T-helper 17 cell (primary cell): Measurements from ENCODE around the gene SLC25A25. TPM values are rescaled to one million over a fixed set of nuclear protein-coding genes. Genes with fewer than 3 reads are reported as not detected.

Experiments used
- ATAC-seq: fragments of 150-1000 bp; cut with Tn5 transposase; 2 replicates; pipeline ENCODE4 v1.10.0; 2021; ENCODE audit warnings: mild to moderate bottlenecking, moderate library complexity
- DNase-seq, 3 donors: peaks; one replicate each; pipeline versions ENCODE4 v3.0.0 to v3.0.0-alpha.2; 2020 to 2021
- H3K9me3 ChIP-seq: one replicate; pipeline ENCODE4 v1.7.0; 2013; ENCODE audit warnings: low read length, mild to moderate bottlenecking; ENCODE audit not compliant: control insufficient read depth, poor library complexity, severe bottlenecking
- H3K27ac Mint-ChIP-seq: one replicate; pipeline ENCODE4 v1.8.0; 2022; ENCODE audit warnings: mild to moderate bottlenecking, moderate library complexity, mixed read lengths
- H3K27me3 Mint-ChIP-seq: one replicate; pipeline ENCODE4 v1.8.0; 2022; ENCODE audit warnings: mixed read lengths
- H3K36me3 Mint-ChIP-seq: one replicate; pipeline ENCODE4 v1.8.0; 2022; ENCODE audit warnings: low read depth, mixed read lengths
- H3K4me1 Mint-ChIP-seq: one replicate; pipeline ENCODE4 v1.8.0; 2022; ENCODE audit warnings: mild to moderate bottlenecking, mixed read lengths
- H3K4me3 Mint-ChIP-seq: one replicate; pipeline ENCODE4 v1.8.0; 2022; ENCODE audit warnings: mild to moderate bottlenecking, moderate library complexity, mixed read lengths
- total RNA-seq, 4 donors: library from RNA in 2 of 4; stranded (reverse) in 2 of 4; gene quantifications; one replicate each; pipeline ENCODE4 v1.2.3 and lab custom pipeline; 2022 to 2026

The SLC25A25 gene
- total RNA-seq, 2 donors from 2014 or later = 16.3 to 20.4 TPM

GRCh38 chr9:128099932-128100491, 32.0 kb downstream of the SLC25A25 start:
- Mint-ChIP-seq H3K27ac (peak overlapping the region; percentile 24), H3K4me1 (peaks cover 30% of the 10 kb centered on the region), H3K27me3 (no peaks in the 10 kb centered on the region), H3K4me3 (peak overlapping the region; percentile 19), H3K36me3 (peaks cover 5% of the 10 kb centered on the region)
- ATAC-seq (no peak), DNase-seq (no peak)
- no peaks in the 10 kb centered on the region for H3K9me3 ChIP-seq

GRCh38 chr9:128100581-128100980, 32.5 kb downstream of the SLC25A25 start:
- no peak overlapping the region for H3K4me3 Mint-ChIP-seq

GRCh38 chr9:128101231-128101661, 33.2 kb downstream of the SLC25A25 start:
- DNase-seq (no peak), ATAC-seq (no peak)
- H3K36me3 Mint-ChIP-seq = peaks cover 5% of the 10 kb centered on the region
- no peaks in the 10 kb centered on the region for H3K27me3 Mint-ChIP-seq
- no peaks in the 10 kb centered on the region for H3K9me3 ChIP-seq
- H3K27ac Mint-ChIP-seq = no peak overlapping the region
- peaks cover 30% of the 10 kb centered on the region for H3K4me1 Mint-ChIP-seq
- no peak overlapping the region for H3K4me3 Mint-ChIP-seq

More at GRCh38 chr9:128100581-128100980, 32.5 kb downstream of the SLC25A25 start:
- peaks cover 5% of the 10 kb centered on the region for H3K36me3 Mint-ChIP-seq
- DNase-seq = no peak
- no peak overlapping the region for H3K27ac Mint-ChIP-seq
- ATAC-seq = no peak
- H3K4me1 Mint-ChIP-seq = peaks cover 30% of the 10 kb centered on the region
- no peaks in the 10 kb centered on the region for H3K27me3 Mint-ChIP-seq
- H3K9me3 ChIP-seq = no peaks in the 10 kb centered on the region

GRCh38 chr9:128101690-128102089, 33.7 kb downstream of the SLC25A25 start:
- Mint-ChIP-seq H3K4me3 (no peak overlapping the region), H3K27ac (no peak overlapping the region), H3K36me3 (peaks cover 5% of the 10 kb centered on the region), H3K4me1 (peaks cover 30% of the 10 kb centered on the region), H3K27me3 (no peaks in the 10 kb centered on the region)
- no peaks in the 10 kb centered on the region for H3K9me3 ChIP-seq
- ATAC-seq (no peak), DNase-seq (no peak)

- Mint-ChIP-seq H3K36me3 (peaks cover 5% of the 10 kb centered on the region), H3K27me3 (no peaks in the 10 kb centered on the region)
These were observed 34.2 kb downstream of the SLC25A25 start for GRCh38 chr9:128102196-128102595.

GRCh38 chr9:128102861-128103588, 35.0 kb downstream of the SLC25A25 start:
- Mint-ChIP-seq H3K4me1 (peaks cover 28% of the 10 kb centered on the region), H3K27ac (peak overlapping the region; percentile 72), H3K4me3 (peak overlapping the region; percentile 72), H3K27me3 (no peaks in the 10 kb centered on the region), H3K36me3 (peaks cover 7% of the 10 kb centered on the region)
- peak; percentile 22 for ATAC-seq
- H3K9me3 ChIP-seq = no peaks in the 10 kb centered on the region
- DNase-seq = no peak

More at GRCh38 chr9:128102196-128102595, 34.2 kb downstream of the SLC25A25 start:
- ATAC-seq = no peak
- H3K4me3 Mint-ChIP-seq = no peak overlapping the region
- DNase-seq = no peak
- no peak overlapping the region for H3K27ac Mint-ChIP-seq
- H3K9me3 ChIP-seq = no peaks in the 10 kb centered on the region
- peaks cover 30% of the 10 kb centered on the region for H3K4me1 Mint-ChIP-seq

- DNase-seq (no peak), ATAC-seq (peak; percentile 77)
- Mint-ChIP-seq H3K4me3 (peak overlapping the region; percentile 72), H3K4me1 (peaks cover 26% of the 10 kb centered on the region), H3K27ac (peak overlapping the region; percentile 72), H3K36me3 (peaks cover 7% of the 10 kb centered on the region), H3K27me3 (no peaks in the 10 kb centered on the region)
- H3K9me3 ChIP-seq = no peaks in the 10 kb centered on the region
These were observed 35.5 kb downstream of the SLC25A25 start for GRCh38 chr9:128103589-128103962.

GRCh38 chr9:128104171-128104618, 36.2 kb downstream of the SLC25A25 start:
- Mint-ChIP-seq H3K27me3 (no peaks in the 10 kb centered on the region), H3K4me3 (no peak overlapping the region), H3K36me3 (peaks cover 7% of the 10 kb centered on the region), H3K4me1 (peaks cover 22% of the 10 kb centered on the region), H3K27ac (no peak overlapping the region)
- no peaks in the 10 kb centered on the region for H3K9me3 ChIP-seq
- DNase-seq (no peak), ATAC-seq (no peak)

- peaks cover 11% of the 10 kb centered on the region for H3K36me3 Mint-ChIP-seq
- H3K4me3 Mint-ChIP-seq = no peak overlapping the region
- H3K27me3 Mint-ChIP-seq = no peaks in the 10 kb centered on the region
- ATAC-seq (no peak), DNase-seq (no peak)
- H3K4me1 Mint-ChIP-seq = peaks cover 22% of the 10 kb centered on the region
- no peaks in the 10 kb centered on the region for H3K9me3 ChIP-seq
- peak overlapping the region; percentile 27 for H3K27ac Mint-ChIP-seq
These were observed 37.6 kb downstream of the SLC25A25 start for GRCh38 chr9:128105538-128106175.

- no peak for DNase-seq
- ATAC-seq = no peak
- H3K4me3 Mint-ChIP-seq = no peak overlapping the region
These were observed 38.3 kb downstream of the SLC25A25 start for GRCh38 chr9:128106181-128106939.

GRCh38 chr9:128106940-128107467, 39.0 kb downstream of the SLC25A25 start:
- Mint-ChIP-seq H3K36me3 (peaks cover 8% of the 10 kb centered on the region), H3K4me3 (no peak overlapping the region), H3K27ac (peak overlapping the region; percentile 27), H3K4me1 (peaks cover 17% of the 10 kb centered on the region), H3K27me3 (no peaks in the 10 kb centered on the region)
- no peak for DNase-seq
- no peak for ATAC-seq
- H3K9me3 ChIP-seq = no peaks in the 10 kb centered on the region

More at GRCh38 chr9:128106181-128106939, 38.3 kb downstream of the SLC25A25 start:
- no peaks in the 10 kb centered on the region for H3K27me3 Mint-ChIP-seq
- peaks cover 8% of the 10 kb centered on the region for H3K36me3 Mint-ChIP-seq
- H3K4me1 Mint-ChIP-seq = peaks cover 19% of the 10 kb centered on the region
- no peaks in the 10 kb centered on the region for H3K9me3 ChIP-seq
- H3K27ac Mint-ChIP-seq = peak overlapping the region; percentile 27

- H3K4me3 Mint-ChIP-seq = no peak overlapping the region
- no peak for DNase-seq
- no peaks in the 10 kb centered on the region for H3K9me3 ChIP-seq
- peaks cover 15% of the 10 kb centered on the region for H3K4me1 Mint-ChIP-seq
- H3K27me3 Mint-ChIP-seq = no peaks in the 10 kb centered on the region
- no peak for ATAC-seq
- H3K27ac Mint-ChIP-seq = no peak overlapping the region
- peaks cover 6% of the 10 kb centered on the region for H3K36me3 Mint-ChIP-seq
These were observed 39.6 kb downstream of the SLC25A25 start for GRCh38 chr9:128107468-128108268.
